ENCODE data around the gene FKBP3. TPM values are rescaled to one million over a fixed set of nuclear protein-coding genes. Genes with fewer than 3 reads are reported as not detected.

The FKBP3 gene
- polyA plus RNA-seq, 1 donor (not counting 4 experiments of a cell fraction or from before 2014, with no cell fraction given), result 98.8 TPM

GRCh38 chr14:45096218-45096617 is 38.1 kb downstream of the FKBP3 start:
- Histone ChIP-seq H3K9ac (ENCODE audit: control insufficient read depth, extremely low read depth, insufficient read depth, low read length) (no peak overlapping the region), H3K4me3 (ENCODE audit: control insufficient read depth in 2 of 3, extremely low read depth in 1 of 3, insufficient read depth in 2 of 3, low read depth in 1 of 3, low read length in 3 of 3) (no peak overlapping the region), H3K36me3 (ENCODE audit: control insufficient read depth in 2 of 2, extremely low read depth in 1 of 2, insufficient read depth in 2 of 2, low read length in 2 of 2) (peaks cover 10 to 11% of the 10 kb centered on the region in 2 experiments), H3K4me2 (ENCODE audit: control insufficient read depth, extremely low read depth, insufficient read depth, low read depth, low read length) (no peak overlapping the region), H3K79me2 (ENCODE audit: control insufficient read depth, insufficient read depth, low read length) (peaks cover 51% of the 10 kb centered on the region), H3K9me1 (ENCODE audit: control insufficient read depth, extremely low read depth, insufficient read depth, low read length) (no peaks in the 10 kb centered on the region), H4K20me1 (ENCODE audit: control insufficient read depth, extremely low read depth, insufficient read depth, low read length) (peaks cover 3% of the 10 kb centered on the region), H3K27ac (ENCODE audit: control insufficient read depth, insufficient read depth, low read length) (no peak overlapping the region), H3K27me3 (ENCODE audit: control insufficient read depth, extremely low read depth, insufficient read depth, low read length) (no peaks in the 10 kb centered on the region), H3K4me1 (ENCODE audit: control insufficient read depth, extremely low read depth, insufficient read depth, low read length) (peaks cover 9% of the 10 kb centered on the region), H2AFZ (ENCODE audit: control insufficient read depth, low read length) (no peak overlapping the region), H3K9me3 (ENCODE audit: control insufficient read depth, low read depth, low read length) (no peaks in the 10 kb centered on the region)
- no peak for DNase-seq (ENCODE audit: low read depth, low spot score)
- FAIRE-seq, result no peak
- dilution Hi-C loops (cut with MboI; ENCODE audit: extremely low pct_ligation_motif_present, low sequenced_read_pairs), result no loop called here
- TF ChIP-seq CTCF (optimal IDR thresholded peaks at IDR 0.05 in 1 of 3, IDR thresholded peaks at IDR 0.05 in 1 of 3, conservative IDR thresholded peaks at IDR 0.05 in 1 of 3; ENCODE audit: extremely low read depth in 1 of 3, insufficient read depth in 2 of 3, low read length in 3 of 3) (no peak), EZH2 (IDR thresholded peaks at IDR 0.05; ENCODE audit: low read length) (no peak)

- H3K9ac ChIP-seq (ENCODE audit: control insufficient read depth, extremely low read depth, insufficient read depth, low read length), result no peak overlapping the region
- H3K27me3 ChIP-seq (ENCODE audit: control insufficient read depth, extremely low read depth, insufficient read depth, low read length), result no peaks in the 10 kb centered on the region
- no peaks in the 10 kb centered on the region for H3K9me3 ChIP-seq (ENCODE audit: control insufficient read depth, low read depth, low read length)
- dilution Hi-C loops (cut with MboI; ENCODE audit: extremely low pct_ligation_motif_present, low sequenced_read_pairs), result no loop called here
- H3K79me2 ChIP-seq (ENCODE audit: control insufficient read depth, insufficient read depth, low read length), result peaks cover 59% of the 10 kb centered on the region
- H3K4me1 ChIP-seq (ENCODE audit: control insufficient read depth, extremely low read depth, insufficient read depth, low read length), result peaks cover 20% of the 10 kb centered on the region
- peaks cover 8% of the 10 kb centered on the region for H4K20me1 ChIP-seq (ENCODE audit: control insufficient read depth, extremely low read depth, insufficient read depth, low read length)
- no peak overlapping the region for H3K4me3 ChIP-seq (ENCODE audit: control insufficient read depth in 2 of 3, extremely low read depth in 1 of 3, insufficient read depth in 2 of 3, low read depth in 1 of 3, low read length in 3 of 3)
- peaks cover 1% of the 10 kb centered on the region for H3K9me1 ChIP-seq (ENCODE audit: control insufficient read depth, extremely low read depth, insufficient read depth, low read length)
- FAIRE-seq (no peak), DNase-seq (ENCODE audit: low read depth, low spot score) (no peak)
- H3K4me2 ChIP-seq (ENCODE audit: control insufficient read depth, extremely low read depth, insufficient read depth, low read depth, low read length), result no peak overlapping the region
- no peak overlapping the region for H3K27ac ChIP-seq (ENCODE audit: control insufficient read depth, insufficient read depth, low read length)
- TF ChIP-seq EZH2 (IDR thresholded peaks at IDR 0.05; ENCODE audit: low read length) (no peak), CTCF (optimal IDR thresholded peaks at IDR 0.05 in 1 of 3, IDR thresholded peaks at IDR 0.05 in 1 of 3, conservative IDR thresholded peaks at IDR 0.05 in 1 of 3; ENCODE audit: extremely low read depth in 1 of 3, insufficient read depth in 2 of 3, low read length in 3 of 3) (no peak)
- H3K36me3 ChIP-seq (ENCODE audit: control insufficient read depth in 2 of 2, extremely low read depth in 1 of 2, insufficient read depth in 2 of 2, low read length in 2 of 2), result peaks cover 9 to 10% of the 10 kb centered on the region in 2 experiments
- H2AFZ ChIP-seq (ENCODE audit: control insufficient read depth, low read length), result no peak overlapping the region
Measured at GRCh38 chr14:45095143-45095542, 39.1 kb downstream of the FKBP3 start.

Data from keratinocyte (primary cell).